Mucosa of rectum (tissue), 2 donors: ENCODE data around the gene BCL2L15.

Experiments
- H3K27ac ChIP-seq, 2 donors: one replicate each; pipeline ENCODE4 v1.7.0; 2013; ENCODE audit warnings: inconsistent platforms in 2 of 2, low read depth in 2 of 2, low read length in 2 of 2
- H3K27me3 ChIP-seq, 2 donors: one replicate each; pipeline ENCODE4 v1.7.0; 2013; ENCODE audit warnings: low read length in 2 of 2; ENCODE audit not compliant: control insufficient read depth in 2 of 2, insufficient read depth in 2 of 2
- H3K36me3 ChIP-seq, 2 donors: one replicate each; pipeline ENCODE4 v1.7.0; 2013; ENCODE audit warnings: low read length in 2 of 2; ENCODE audit not compliant: control insufficient read depth in 2 of 2, insufficient read depth in 2 of 2
- H3K4me1 ChIP-seq, 2 donors: one replicate each; pipeline ENCODE4 v1.7.0; 2013; ENCODE audit warnings: low read length in 2 of 2, mild to moderate bottlenecking in 1 of 2; ENCODE audit not compliant: control insufficient read depth in 2 of 2, insufficient read depth in 2 of 2
- H3K4me3 ChIP-seq, 2 donors: one replicate each; pipeline ENCODE4 v1.7.0; 2013; ENCODE audit warnings: low read length in 2 of 2
- H3K9ac ChIP-seq, 2 donors: one replicate each; pipeline ENCODE4 v1.7.0; 2013; ENCODE audit warnings: low read length in 2 of 2, low read depth in 1 of 2, mild to moderate bottlenecking in 1 of 2
- H3K9me3 ChIP-seq, 2 donors: one replicate each; pipeline ENCODE4 v1.7.0; 2013; ENCODE audit warnings: low read length in 2 of 2; ENCODE audit not compliant: control insufficient read depth in 2 of 2
- donor health status: healthy.
- donor health status: Normal muscosa, but diverticular disease.

The BCL2L15 gene

GRCh38 chr1:113835686-113836290 is 51.6 kb downstream of the BCL2L15 start:
- Histone ChIP-seq H3K4me1 (no peaks in the 10 kb centered on the region), H3K27ac (no peak overlapping the region), H3K9me3 (no peaks in the 10 kb centered on the region), H3K4me3 (no peak overlapping the region), H3K9ac (no peak overlapping the region), H3K36me3 (peaks cover 0 to 3% of the 10 kb centered on the region in 2 donors), H3K27me3 (no peaks in the 10 kb centered on the region)

GRCh38 chr1:113834716-113835115 is 52.7 kb downstream of the BCL2L15 start:
- H3K4me3 ChIP-seq = no peak overlapping the region
- H3K4me1 ChIP-seq = no peaks in the 10 kb centered on the region
- no peaks in the 10 kb centered on the region for H3K27me3 ChIP-seq
- H3K9me3 ChIP-seq = no peaks in the 10 kb centered on the region
- no peak overlapping the region for H3K9ac ChIP-seq
- H3K27ac ChIP-seq = no peak overlapping the region
- H3K36me3 ChIP-seq = peaks cover 0 to 3% of the 10 kb centered on the region in 2 donors
